Measurements from ENCODE around the gene CHDH. TPM values are rescaled to one million over a fixed set of nuclear protein-coding genes. Genes with fewer than 3 reads are reported as not detected.

The CHDH gene
- total RNA-seq, 6 experiments from 2014 or later, result not detected

DNA sequence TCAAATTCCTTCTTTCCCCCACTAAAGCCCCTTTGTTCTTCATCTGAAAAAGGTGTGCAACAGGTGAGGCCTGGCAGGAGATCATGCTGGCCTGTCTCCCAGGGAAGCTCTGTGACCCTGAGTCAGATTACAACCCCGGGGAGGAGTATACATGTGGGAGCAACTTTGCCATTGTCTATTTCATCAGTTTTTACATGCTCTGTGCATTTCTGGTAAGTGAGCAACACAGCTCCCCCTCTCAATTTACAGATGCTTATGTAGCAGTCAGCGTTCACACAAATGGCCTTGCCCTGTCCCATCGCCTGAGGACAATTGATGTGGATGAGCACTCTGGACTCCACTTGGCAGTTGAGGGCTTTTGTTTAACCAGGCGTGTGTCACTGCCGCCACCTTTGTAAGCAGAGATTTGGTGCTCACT is 70.4 kb downstream of the CHDH start:
- no peaks in the 10 kb centered on the region for H3K36me3 Mint-ChIP-seq (ENCODE audit: low read depth)
- H3K27ac Mint-ChIP-seq, result no peak overlapping the region; the same call in 1 of the 2 replicates
- no peaks in the 10 kb centered on the region; the same call in none of the 2 replicates for H3K27me3 Mint-ChIP-seq (ENCODE audit: insufficient read depth)
- no peak overlapping the region; the same call in 1 of the 2 replicates for H3K4me3 Mint-ChIP-seq
- H3K4me1 Mint-ChIP-seq (ENCODE audit: low read depth), result peaks cover 43% of the 10 kb centered on the region
- DNase-seq, result peak; percentile 34
- H3K9me3 Mint-ChIP-seq, result no peaks in the 10 kb centered on the region
- TF ChIP-seq, protein P1, sequence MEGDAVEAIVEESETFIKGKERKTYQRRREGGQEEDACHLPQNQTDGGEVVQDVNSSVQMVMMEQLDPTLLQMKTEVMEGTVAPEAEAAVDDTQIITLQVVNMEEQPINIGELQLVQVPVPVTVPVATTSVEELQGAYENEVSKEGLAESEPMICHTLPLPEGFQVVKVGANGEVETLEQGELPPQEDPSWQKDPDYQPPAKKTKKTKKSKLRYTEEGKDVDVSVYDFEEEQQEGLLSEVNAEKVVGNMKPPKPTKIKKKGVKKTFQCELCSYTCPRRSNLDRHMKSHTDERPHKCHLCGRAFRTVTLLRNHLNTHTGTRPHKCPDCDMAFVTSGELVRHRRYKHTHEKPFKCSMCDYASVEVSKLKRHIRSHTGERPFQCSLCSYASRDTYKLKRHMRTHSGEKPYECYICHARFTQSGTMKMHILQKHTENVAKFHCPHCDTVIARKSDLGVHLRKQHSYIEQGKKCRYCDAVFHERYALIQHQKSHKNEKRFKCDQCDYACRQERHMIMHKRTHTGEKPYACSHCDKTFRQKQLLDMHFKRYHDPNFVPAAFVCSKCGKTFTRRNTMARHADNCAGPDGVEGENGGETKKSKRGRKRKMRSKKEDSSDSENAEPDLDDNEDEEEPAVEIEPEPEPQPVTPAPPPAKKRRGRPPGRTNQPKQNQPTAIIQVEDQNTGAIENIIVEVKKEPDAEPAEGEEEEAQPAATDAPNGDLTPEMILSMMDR (IDR thresholded peaks at IDR 0.05), result no peak

DNA sequence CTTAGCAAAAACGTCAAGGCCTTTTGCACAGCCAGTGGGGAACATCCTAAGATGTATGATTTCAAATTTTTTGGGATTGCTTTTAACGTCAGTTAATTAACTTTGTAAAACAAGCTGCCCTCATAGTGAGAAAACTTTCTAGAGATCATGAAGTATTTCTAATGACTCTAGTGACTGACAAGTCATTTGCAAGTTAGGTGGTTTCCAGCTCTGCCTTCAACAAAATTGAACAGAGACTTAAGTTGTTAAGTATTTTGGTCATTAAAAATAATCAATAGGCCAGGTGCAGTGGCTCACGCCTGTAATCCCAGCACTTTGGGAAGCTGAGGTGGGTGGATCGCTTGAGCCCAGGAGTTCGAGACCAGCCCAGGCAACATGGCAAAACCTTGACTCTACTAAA is 71.2 kb downstream of the CHDH start:
- no peak for DNase-seq
- peaks cover 2% of the 10 kb centered on the region for H3K27me3 Mint-ChIP-seq (ENCODE audit: insufficient read depth)
- no peak overlapping the region for H3K27ac Mint-ChIP-seq
- peaks cover 43% of the 10 kb centered on the region for H3K4me1 Mint-ChIP-seq (ENCODE audit: low read depth)
- H3K36me3 Mint-ChIP-seq (ENCODE audit: low read depth), result no peaks in the 10 kb centered on the region
- TF ChIP-seq, protein P1 (IDR thresholded peaks at IDR 0.05), result no peak
- H3K4me3 Mint-ChIP-seq, result no peak overlapping the region
- H3K9me3 Mint-ChIP-seq, result no peaks in the 10 kb centered on the region

DNA sequence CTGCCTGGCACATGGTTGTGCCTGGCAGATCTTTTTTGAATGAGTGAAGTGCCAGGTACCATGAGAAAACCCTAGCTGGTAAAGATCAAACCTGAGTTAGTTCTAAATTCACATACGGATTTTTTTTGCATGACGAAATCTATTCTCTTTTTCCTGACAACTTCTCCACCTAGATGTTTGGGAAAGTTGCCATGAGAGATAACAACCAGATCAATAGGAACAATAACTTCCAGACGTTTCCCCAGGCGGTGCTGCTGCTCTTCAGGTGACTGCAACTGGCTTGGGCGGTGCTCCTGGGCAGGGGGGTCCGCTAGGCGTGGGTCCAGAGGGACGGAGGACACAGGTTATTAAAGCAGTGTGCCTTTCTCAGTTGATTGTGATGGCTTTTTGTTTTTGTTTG is 71.8 kb downstream of the CHDH start:
- peaks cover 43% of the 10 kb centered on the region for H3K4me1 Mint-ChIP-seq (ENCODE audit: low read depth)
- no peaks in the 10 kb centered on the region for H3K9me3 Mint-ChIP-seq
- H3K36me3 Mint-ChIP-seq (ENCODE audit: low read depth), result no peaks in the 10 kb centered on the region
- H3K4me3 Mint-ChIP-seq, result no peak overlapping the region
- peak overlapping the region; percentile 69; the same call in 1 of the 2 replicates for H3K27ac Mint-ChIP-seq
- TF ChIP-seq, protein P1 (IDR thresholded peaks at IDR 0.05), result no peak
- H3K27me3 Mint-ChIP-seq (ENCODE audit: insufficient read depth), result peaks cover 7% of the 10 kb centered on the region
- DNase-seq, result no peak

DNA sequence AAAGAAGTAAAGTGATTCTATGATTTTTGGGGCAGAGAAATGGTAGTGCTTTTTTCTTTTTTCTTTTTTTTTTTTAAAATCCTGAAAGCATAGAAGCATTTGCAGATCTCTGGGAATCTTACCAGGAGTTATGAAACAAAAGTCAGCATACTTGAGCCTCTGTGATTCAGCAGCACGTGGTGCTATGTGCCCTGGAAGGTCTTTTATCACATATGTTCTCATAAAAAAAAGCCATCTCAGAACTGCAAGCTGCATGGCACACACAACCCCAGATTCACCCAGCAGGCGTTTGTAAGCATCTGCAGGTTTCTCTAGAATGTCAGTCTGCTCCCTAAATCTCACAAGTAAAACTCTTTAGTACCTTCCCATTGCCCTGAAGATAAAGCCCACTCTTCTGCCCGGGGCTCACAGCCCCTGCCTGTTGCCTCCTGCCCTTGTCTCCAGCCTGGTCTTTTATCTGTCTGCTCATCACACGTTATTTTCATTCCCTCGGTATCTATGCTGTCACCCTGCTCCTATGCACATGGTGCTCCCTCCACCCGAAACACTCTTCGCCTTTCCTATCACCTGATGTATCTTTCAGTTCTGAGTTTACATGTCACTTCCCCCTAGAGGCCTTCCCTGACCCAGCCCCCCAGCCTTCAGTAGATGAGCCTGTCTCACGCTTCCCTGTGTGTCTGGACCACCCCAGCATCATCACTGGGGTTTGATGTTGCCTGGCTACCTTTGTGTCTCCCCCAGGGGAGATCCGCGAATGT is 72.4 kb downstream of the CHDH start:
- Mint-ChIP-seq H3K36me3 (ENCODE audit: low read depth) (no peaks in the 10 kb centered on the region), H3K4me3 (peak overlapping the region; percentile 27), H3K9me3 (no peaks in the 10 kb centered on the region), H3K4me1 (ENCODE audit: low read depth) (peaks cover 43% of the 10 kb centered on the region), H3K27ac (peak overlapping the region; percentile 69), H3K27me3 (ENCODE audit: insufficient read depth) (peaks cover 11% of the 10 kb centered on the region)
- peak; percentile 82 for DNase-seq
- TF ChIP-seq, protein P1 (IDR thresholded peaks at IDR 0.05), result no peak

DNA sequence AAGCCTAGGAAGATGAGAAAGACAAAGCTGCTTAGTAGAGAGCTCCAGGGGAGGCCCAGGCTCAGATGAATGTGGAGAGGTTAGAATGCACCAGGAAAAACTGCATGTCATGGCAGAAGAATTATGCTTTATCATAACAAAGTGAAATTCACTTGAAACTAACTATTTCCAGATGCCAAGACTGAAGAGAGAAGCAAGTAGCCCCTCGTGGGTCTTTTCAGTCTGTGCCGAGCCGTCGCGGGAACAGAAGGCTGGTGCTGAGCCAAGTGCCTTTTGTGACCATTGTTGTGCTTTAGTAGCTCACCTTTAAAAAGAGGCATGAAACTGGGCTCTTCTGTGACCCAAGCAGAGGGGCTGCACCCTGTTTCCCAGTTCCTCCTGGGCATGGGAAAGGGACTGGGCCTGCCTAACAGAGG is 73.2 kb downstream of the CHDH start:
- DNase-seq, result peak; percentile 28
- H3K27me3 Mint-ChIP-seq (ENCODE audit: insufficient read depth), result peaks cover 15% of the 10 kb centered on the region

More for the DNA sequence above, 73.2 kb downstream of the CHDH start:
- H3K4me1 Mint-ChIP-seq (ENCODE audit: low read depth), result peaks cover 43% of the 10 kb centered on the region
- H3K27ac Mint-ChIP-seq, result peak overlapping the region; percentile 69
- TF ChIP-seq, protein P1 (IDR thresholded peaks at IDR 0.05), result no peak
- no peaks in the 10 kb centered on the region for H3K36me3 Mint-ChIP-seq (ENCODE audit: low read depth)
- H3K9me3 Mint-ChIP-seq, result no peaks in the 10 kb centered on the region
- H3K4me3 Mint-ChIP-seq, result peak overlapping the region; percentile 50

Measured in HFFc6 (cell line).